Endothelial cell (in vitro differentiated cells): Measurements from ENCODE around the gene GDF7. TPM values are rescaled to one million over a fixed set of nuclear protein-coding genes. Genes with fewer than 3 reads are reported as not detected.
A peak's percentile ranks its signal among the peaks of the same experiment; 100 is the strongest.

Experiments used
- DNase-seq: peaks from one replicate; pipeline ENCODE4 v3.0.0; 2021; ENCODE audit warnings: low spot score
- H3K27ac Mint-ChIP-seq: one replicate; pipeline ENCODE4 v1.8.0; 2021; ENCODE audit warnings: mixed read lengths, inconsistent platforms; ENCODE audit not compliant: unreplicated experiment
- H3K27me3 Mint-ChIP-seq: one replicate; pipeline ENCODE4 v1.8.0; 2021; ENCODE audit warnings: mild to moderate bottlenecking, moderate library complexity, mixed read lengths, inconsistent platforms; ENCODE audit not compliant: unreplicated experiment
- H3K36me3 Mint-ChIP-seq: one replicate; pipeline ENCODE4 v1.8.0; 2021; ENCODE audit warnings: mild to moderate bottlenecking, low read depth, mixed read lengths, inconsistent platforms; ENCODE audit not compliant: unreplicated experiment
- H3K4me1 Mint-ChIP-seq: one replicate; pipeline ENCODE4 v1.8.0; 2021; ENCODE audit warnings: mild to moderate bottlenecking, mixed read lengths, inconsistent platforms; ENCODE audit not compliant: unreplicated experiment
- H3K4me3 Mint-ChIP-seq: one replicate; pipeline ENCODE4 v1.8.0; 2021; ENCODE audit warnings: mild to moderate bottlenecking, mixed read lengths, inconsistent platforms; ENCODE audit not compliant: unreplicated experiment
- H3K9me3 Mint-ChIP-seq: one replicate; pipeline ENCODE4 v1.8.0; 2021; ENCODE audit warnings: mixed read lengths, inconsistent platforms; ENCODE audit not compliant: unreplicated experiment
- CTCF ChIP-seq: fragments of 200-600 bp; sonication (generic); IDR thresholded peaks from one replicate; pipeline ENCODE4 v1.5.0; 2021; ENCODE audit warnings: antibody characterized with exemption; ENCODE audit not compliant: unreplicated experiment
- total RNA-seq: library from RNA; stranded (reverse); fragmentation: NEBNext Ultra II Directional; extraction: Animal tissue kit (Norgen Biotek cat#: 25700); gene quantifications from one replicate; pipeline ENCODE4 v1.2.1, GENCODE V29; 2021; ENCODE audit not compliant: unreplicated experiment

The GDF7 gene
- total RNA-seq, 1 donor from 2014 or later, result 11.2 TPM

GRCh38 chr2:20666005-20666303, 990 bp upstream of the GDF7 start:
- TF ChIP-seq CTCF, result no peak
- H3K36me3 Mint-ChIP-seq, result peaks cover 4% of the 10 kb centered on the region
- H3K4me3 Mint-ChIP-seq, result peak overlapping the region; percentile 90
- peaks cover 13% of the 10 kb centered on the region for H3K4me1 Mint-ChIP-seq
- H3K27me3 Mint-ChIP-seq, result peaks cover 26% of the 10 kb centered on the region
- H3K9me3 Mint-ChIP-seq, result no peaks in the 10 kb centered on the region
- DNase-seq, result no peak
- H3K27ac Mint-ChIP-seq, result no peak overlapping the region

GRCh38 chr2:20667151-20667530, 197 bp downstream of the GDF7 start:
- peak; percentile 22 for TF ChIP-seq CTCF
- no peak for DNase-seq
- peaks cover 24% of the 10 kb centered on the region for H3K4me1 Mint-ChIP-seq
- H3K9me3 Mint-ChIP-seq, result no peaks in the 10 kb centered on the region
- peaks cover 4% of the 10 kb centered on the region for H3K36me3 Mint-ChIP-seq
- H3K27ac Mint-ChIP-seq, result no peak overlapping the region
- H3K4me3 Mint-ChIP-seq, result no peak overlapping the region
- H3K27me3 Mint-ChIP-seq, result peaks cover 25% of the 10 kb centered on the region

DNA sequence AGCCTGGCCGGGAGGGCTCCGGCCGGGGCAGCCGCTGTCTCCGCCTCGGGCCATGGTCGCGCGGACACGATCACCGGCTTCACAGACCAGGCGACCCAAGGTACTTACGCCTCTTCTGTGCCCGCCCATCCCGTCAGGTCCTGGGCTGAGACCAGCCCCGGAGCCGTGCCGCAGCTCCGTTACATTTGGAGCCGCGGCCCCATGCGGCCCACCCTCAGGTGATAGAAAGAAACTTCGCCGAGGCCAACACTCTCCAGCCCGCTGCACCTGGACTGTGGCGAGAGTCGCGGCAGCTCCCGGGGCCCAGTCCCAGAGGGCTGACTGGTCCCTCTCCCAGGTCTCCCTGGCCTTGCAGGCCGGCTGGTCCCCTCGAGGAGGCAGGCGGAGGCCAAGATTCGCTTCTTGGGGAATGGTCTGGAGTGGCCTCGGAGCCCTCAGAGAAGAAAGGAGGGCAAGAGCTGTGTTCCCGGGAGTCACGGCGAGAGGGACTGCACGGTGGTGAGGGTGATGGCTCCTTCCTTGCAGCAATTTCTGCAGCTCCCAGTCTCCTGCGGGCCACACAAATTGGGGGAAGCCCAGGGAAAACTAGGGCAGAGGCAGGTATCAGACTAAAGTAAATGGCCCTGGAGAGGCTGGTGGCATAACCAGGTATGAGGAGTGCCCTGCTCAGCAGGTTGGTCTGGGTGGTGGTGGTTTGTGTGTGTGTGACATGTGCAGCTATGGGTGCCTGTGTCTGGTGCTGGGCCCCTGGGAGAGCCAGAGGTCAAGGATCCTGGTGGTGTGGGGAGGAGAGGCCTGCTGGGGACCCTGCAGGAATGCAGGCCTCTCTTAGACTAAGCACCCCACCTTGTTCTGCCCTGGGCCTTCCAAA, 822 bp downstream of the GDF7 start:
- Mint-ChIP-seq H3K27ac (no peak overlapping the region), H3K4me1 (peaks cover 30% of the 10 kb centered on the region), H3K27me3 (peaks cover 25% of the 10 kb centered on the region), H3K4me3 (peak overlapping the region; percentile 89), H3K9me3 (no peaks in the 10 kb centered on the region), H3K36me3 (peaks cover 4% of the 10 kb centered on the region)
- no peak for TF ChIP-seq CTCF
- DNase-seq, result peak; percentile 34

DNA sequence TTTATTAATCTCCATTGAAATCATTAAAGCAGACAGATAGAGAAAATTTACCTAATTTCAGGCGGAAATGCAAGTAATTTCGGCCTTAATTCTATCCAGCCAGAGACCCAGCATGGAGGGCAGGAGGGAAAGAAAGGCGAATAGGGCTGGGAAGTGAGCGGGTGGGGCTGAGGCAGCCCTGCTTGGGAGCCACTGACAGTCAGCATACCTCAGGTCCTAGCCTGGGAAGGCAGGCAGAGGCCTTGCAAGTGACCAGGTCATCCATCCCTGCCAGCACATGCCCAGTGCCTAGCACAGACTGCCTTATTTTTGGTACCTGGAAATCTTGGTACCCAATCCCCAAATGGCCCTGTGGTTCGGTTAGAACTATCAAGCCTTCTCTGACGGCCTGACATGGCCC, 1.5 kb downstream of the GDF7 start:
- peaks cover 23% of the 10 kb centered on the region for H3K27me3 Mint-ChIP-seq
- H3K4me1 Mint-ChIP-seq, result peaks cover 37% of the 10 kb centered on the region
- H3K27ac Mint-ChIP-seq, result no peak overlapping the region
- no peaks in the 10 kb centered on the region for H3K9me3 Mint-ChIP-seq
- no peak for TF ChIP-seq CTCF
- peaks cover 4% of the 10 kb centered on the region for H3K36me3 Mint-ChIP-seq
- peak overlapping the region; percentile 89 for H3K4me3 Mint-ChIP-seq
- no peak for DNase-seq

DNA sequence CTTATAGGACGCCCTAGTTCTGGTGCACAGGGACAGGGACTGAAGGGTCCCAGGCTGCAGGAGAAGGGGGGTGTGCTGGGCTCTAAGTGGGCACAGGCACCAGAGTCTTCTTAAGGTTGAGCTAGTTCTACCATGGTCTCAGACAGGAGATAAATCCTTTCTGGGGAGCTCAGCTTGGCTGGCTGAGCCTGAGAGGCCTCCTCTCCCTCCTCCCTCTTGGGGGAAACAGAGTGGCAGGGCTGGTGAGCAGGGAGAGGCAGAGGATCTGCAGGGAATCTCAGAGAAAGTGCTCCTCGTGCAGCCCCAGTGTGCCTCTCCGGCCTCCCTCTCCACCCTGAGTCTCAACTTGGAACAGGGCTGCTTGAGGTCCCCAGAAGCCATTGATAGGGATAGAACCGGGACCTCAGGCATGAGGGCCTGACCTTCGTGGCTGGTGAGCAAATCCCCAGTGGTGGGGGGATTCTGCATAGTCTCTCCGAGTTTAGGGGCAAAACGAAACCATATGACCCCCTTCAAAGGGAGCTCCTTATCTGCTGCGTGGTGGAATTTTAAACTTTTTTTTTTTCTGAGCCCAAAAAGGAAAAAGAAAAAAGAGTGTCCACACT, 2.0 kb downstream of the GDF7 start:
- Mint-ChIP-seq H3K4me3 (no peak overlapping the region), H3K27ac (no peak overlapping the region), H3K27me3 (peaks cover 20% of the 10 kb centered on the region), H3K9me3 (no peaks in the 10 kb centered on the region), H3K4me1 (peaks cover 42% of the 10 kb centered on the region), H3K36me3 (peaks cover 4% of the 10 kb centered on the region)
- TF ChIP-seq CTCF, result no peak
- DNase-seq, result no peak
